HG03442 (cell line): ENCODE data around the gene DNAJC12.
"Not testable (repeated sequence)": the region's sequence is repeated elsewhere in the genome, so short reads cannot be mapped to it uniquely, and the experiment has no call there.

Experiments
- ATAC-seq: cut with Tn5 transposase; IDR thresholded peaks from one replicate; pipeline ENCODE4 v1.9.1; 2021; ENCODE audit warnings: mild to moderate bottlenecking, moderate library complexity; ENCODE audit not compliant: unreplicated experiment

The DNAJC12 gene

DNA sequence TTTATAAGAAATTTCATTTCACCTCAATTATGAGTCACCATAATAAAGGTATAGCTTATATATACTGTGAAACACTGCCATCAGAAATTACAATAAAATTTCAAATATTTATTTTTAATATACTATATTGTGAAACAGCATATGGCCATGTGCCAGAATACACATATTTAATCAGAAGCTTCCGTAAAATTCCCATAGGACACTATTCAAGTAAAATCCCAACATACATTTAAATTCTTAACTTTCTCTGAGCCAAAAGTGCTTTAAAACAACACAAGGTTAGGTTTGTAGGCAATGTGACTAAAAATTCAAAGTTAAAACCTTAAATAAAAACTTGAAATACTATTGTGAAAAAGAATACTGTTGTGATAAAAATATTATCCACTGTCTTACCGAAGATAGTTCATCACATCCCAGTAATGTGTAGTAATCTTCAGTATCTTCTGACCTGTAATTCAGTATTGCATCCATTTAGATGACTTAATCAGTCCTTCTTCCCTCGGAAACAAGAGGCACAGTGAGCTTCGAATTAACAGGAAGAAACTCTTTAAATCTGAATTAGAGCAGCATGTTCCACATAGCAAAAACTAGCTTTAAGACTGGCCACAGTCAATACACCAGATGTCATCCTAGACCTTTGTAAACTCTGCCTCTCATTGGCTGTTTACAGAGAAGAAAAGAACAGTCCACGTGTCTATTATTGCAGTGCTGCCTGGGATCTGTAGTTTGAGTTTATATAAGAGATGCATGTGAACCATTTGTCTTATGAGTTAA is at the start of gene DNAJC12:
DNAJC12 (minus strand) TSS at position 648 of the 774 bp plus-strand sequence; CDS start at position 471, 177 bp downstream.
- ATAC-seq = peak; percentile 90

DNA sequence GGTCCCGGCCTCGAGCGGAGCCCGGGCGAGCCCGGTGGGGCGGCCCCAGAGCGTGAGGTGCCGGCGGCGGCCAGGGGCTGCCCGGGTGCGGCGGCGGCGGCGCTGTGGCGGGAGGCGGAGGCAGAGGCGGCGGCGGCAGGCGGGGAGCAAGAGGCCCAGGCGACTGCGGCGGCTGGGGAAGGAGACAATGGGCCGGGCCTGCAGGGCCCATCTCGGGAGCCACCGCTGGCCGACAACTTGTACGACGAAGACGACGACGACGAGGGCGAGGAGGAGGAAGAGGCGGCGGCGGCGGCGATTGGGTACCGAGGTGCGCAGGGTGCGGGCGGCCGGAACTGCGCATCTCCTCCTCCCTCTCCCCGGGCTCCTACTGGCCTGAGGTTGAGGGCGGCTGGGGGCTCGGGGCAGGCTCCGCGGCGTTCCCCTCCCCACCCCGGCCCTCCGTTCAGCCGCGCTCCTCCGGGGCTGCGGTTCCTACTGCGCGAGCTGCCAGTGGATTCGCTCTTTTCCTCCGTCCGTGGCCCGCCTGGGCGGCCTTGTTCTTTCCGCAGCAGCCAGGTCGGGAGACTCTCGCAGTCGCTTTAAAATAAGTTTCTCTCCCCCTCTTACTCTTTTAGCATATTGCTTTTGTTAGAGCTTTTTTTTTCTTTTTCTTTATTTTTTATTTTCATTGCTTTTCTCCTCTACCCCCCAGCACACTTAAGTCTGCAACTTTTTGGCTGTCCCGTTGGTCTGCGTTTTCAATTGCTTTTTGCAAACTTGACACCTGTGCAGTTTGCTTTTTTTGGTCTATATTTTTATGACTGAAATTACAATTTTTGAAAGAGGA is 47.1 kb upstream of the DNAJC12 start:
- ATAC-seq = peak; percentile 58

DNA sequence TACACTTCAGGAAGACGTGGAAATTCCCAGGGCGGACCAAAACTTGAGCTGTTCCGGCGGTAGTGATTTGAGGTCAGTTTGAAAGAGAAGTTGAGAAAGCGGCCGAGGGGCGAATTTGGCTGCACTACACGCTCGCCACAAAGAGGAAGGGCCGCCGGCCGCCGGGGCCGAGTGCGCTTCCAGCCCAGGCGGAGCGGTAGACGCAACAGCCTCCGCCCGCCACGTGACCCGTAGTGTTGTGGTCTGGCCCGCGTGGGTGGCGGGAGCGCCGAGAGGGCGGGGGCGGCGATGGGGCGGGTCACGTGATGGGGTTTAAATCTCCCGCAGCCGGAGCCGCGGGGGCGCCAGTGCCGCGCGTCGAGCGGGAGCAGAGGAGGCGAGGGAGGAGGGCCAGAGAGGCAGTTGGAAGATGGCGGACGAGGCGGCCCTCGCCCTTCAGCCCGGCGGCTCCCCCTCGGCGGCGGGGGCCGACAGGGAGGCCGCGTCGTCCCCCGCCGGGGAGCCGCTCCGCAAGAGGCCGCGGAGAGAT is 46.4 kb upstream of the DNAJC12 start, which contains the start of gene SIRT1:
SIRT1 (plus strand) TSS at position 344 of the 529 bp plus-strand sequence; CDS start at position 410, 66 bp downstream.
- ATAC-seq = peak; percentile 82

DNA sequence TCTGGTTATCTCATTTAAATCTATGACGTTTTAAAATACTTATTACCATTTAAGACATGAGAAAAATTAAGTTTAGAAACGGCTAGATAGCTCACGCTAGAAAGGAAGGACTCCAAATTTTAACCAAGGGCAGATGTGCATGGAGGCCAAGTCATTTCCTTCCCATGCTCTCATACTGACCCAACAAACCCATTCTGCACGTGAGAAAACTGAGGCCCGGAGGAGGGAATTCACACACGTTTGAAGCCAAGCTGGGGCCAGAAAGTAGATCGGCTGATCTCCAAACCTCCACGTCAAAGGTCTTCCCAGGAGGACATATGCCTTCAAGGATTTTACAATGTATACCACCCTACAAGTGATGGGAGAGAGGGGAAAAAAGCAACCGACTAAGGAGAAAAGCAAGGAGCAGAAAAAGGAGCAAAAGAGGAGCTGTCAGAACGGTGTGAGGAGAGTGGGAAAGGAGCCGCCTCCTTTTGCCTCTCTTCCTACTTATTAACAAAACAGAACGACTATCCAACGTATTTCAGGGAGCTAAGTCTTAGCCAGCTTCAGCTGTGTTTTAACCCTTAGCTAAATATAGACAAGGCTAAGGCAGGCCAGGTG is 45.8 kb upstream of the DNAJC12 start:
- ATAC-seq = no peak

DNA sequence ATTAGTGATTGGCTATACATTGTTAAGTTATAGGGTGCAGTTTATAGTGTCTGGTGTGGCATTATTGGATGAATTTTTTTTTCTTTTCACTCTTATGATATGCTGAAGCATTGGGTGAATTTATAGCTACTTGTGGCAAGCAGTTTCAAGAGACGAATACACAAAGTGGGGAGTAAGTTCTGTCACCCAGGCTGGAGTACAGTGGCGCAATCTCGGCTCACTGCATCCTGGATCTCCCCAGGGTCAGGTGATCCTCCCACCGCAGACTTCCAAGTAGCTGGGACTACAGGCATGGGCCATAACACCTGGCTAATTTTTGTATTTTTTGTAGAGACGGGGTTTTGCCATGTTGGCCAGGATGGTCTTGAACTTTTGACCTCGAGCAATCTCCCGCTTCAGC is 40.1 kb upstream of the DNAJC12 start:
- ATAC-seq = no peak

DNA sequence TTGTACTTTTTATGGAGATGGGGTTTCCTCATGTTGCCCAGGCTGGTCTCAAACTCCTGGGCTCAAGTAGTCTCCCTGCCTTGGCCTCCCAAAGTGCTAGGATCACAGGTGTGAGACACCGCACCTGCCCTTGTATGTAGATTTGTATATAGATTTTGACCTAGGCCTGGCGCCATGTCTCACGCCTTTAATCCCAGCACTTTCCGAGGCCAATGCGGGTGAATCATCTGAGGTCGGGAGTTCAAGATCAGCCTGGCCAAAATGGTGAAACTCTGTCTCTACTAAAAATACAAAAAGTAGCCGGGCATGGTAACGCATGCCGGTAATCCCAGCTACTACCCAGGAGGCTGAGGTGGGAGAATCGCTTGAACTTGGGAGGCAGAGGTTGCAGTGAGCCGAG is 39.4 kb upstream of the DNAJC12 start:
- not testable (repeated sequence) for ATAC-seq

DNA sequence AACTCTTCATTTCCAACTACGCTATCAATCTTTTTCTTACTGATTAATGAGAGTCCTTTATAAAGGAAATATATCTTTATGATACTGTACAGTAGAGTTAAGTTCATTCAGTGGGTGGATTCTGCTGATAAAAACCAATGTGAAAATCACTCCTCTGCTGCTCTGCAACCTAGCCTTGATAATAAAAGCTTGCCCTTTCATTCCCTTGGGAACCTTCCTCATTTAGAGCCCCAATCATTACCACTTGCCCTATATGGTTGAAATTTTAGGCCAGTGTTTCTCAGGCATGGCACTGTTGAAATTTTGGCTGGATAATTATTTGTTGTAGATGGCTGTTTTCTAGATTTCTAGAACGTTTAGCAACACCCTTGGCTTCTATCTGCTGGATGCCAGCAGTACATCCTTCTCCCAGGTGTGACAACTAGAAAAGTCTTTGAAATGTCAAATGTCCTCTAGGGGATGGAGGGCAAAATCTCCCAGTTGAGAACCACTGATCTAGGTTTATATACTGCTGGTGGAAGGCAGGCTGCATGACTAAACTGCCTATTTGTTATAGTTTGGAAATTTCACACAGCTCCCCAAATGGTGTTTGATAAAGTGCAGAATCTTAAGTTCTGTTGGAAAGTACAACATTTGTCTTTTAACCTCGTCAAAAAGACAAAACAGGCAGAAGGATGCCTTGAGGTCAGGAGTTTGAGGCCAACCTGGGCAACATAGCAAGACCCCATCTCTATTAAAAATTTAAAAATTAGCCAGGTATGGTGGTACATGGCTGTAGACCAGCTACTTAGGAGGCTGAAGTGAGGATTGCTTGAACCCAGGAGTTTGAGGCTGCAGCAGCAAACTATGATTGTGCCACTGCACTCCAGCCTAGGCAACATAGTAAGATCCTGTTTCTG is 37.6 kb upstream of the DNAJC12 start:
- ATAC-seq = no peak

DNA sequence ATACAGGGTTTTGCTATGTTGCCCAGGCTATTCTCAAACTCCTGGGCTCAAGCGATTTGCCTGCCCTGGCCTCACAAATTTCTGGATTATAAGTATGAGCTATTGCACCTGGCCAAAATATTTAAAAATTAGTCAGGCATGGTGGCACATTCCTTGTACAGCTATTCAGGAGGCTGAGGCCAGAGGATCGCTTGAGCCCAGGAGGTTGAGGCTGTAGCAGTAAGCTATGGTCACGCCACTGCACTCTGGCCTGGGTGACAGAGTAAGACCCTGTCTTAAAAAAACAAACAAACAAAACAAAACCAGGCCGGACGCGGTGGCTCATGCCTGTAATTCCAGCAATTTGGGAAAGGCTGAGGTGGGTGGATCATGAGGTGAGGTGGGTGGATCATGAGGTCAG is 32.0 kb upstream of the DNAJC12 start:
- no peak for ATAC-seq

DNA sequence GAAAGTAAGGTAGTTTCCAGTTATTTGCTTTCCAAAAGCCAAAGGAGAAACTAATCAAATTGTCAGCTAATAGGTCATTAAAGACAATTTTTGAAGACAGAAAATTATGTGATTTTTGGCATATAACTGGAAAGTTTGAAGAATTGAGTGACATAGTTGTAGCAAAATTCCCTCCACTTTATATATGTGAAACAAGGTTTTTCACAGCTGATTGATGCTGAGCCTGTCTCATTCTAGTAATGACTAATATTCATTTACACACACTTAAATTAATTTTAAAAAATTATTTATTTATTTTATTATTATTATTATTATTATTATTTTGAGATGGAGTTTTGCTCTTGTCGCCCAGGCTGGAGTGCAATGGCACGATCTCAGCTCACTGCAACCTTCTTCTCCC is 30.1 kb upstream of the DNAJC12 start:
- ATAC-seq = no peak

DNA sequence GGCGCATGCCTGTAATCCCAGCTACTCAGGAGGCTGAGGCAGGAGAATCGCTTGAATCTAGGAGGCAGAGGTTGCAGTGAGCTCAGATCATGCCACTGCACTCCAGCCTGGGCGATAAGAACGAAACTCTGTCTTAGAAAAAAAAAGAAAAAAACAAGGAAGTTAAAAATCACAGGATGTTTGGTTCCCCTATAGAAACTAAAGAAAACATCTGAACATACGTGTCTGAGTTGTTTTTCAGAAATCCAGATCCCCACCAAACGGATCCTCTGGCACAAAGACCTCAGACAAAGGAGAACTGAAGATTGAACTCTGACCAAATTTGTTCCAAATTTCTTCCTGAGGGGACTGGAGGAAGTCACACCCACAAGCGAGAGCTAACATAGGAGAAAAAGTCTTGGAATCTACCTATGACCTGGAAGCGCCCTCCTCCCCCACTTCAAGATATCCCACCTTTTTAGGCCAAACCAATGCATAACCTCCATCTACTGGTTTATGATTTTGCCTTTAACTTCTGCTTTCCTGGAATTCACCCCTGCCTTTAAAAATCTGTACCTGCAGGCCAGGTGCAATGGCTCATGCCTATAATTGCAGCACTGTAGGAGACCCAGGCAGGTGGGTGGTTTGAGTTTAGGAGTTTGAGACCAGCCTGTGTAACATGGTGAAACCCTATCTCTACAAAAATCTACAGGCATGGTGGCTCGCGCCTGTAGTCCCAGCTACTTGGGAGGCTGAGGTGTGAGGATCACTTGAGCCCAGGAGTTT is 26.8 kb upstream of the DNAJC12 start:
- ATAC-seq = no peak

DNA sequence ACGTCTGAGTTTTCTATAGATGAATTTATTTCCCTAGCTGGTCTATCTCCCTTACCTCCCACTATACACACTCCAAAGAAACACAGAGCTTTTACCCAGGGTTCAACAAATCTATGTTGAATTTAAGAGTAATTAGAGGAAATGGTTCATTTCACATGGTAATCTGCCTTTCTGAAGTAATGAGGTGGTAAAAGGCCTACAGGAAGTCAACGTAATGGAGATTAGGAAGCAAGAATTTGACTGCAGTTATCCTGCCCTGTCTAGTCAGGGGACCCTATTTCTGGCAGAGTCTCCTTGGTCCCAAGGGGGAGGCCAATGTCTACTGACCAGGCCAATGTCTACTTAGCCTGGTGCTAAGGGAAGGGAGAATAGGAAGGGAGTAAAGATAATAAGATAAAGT is 25.1 kb upstream of the DNAJC12 start:
- ATAC-seq = no peak

DNA sequence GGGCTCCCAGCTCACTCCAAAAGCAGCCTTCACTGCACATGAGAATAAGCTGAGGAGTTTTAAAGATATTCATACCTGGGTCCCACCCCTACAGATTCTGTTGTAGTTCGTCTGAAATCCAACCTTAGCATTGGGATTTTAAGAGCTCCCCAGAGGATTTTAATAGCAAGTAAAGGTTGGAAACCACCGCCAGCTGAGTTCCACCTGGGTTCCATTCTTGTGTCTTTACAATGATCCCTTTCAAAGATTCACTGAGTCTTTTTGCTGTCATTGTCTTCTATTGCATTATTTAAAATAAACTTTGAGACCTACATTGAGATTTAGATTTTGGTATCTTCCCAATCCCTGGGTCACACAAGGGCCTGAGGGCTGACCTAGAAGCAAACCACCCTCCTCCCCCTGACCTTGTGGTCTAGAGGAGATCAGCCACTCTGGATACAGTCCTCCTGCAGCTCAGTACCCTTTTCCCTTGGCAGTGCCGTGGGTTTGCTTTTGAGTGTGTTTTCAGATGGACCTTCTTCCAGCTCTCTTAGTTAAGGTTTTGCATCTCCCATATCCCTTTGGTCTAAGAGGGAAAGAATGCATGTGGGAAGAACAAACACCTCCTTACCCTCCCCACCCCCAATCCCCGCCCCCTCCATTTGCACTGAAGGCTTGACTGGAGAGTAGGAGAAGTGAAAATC is 23.9 kb upstream of the DNAJC12 start:
- no peak for ATAC-seq

DNA sequence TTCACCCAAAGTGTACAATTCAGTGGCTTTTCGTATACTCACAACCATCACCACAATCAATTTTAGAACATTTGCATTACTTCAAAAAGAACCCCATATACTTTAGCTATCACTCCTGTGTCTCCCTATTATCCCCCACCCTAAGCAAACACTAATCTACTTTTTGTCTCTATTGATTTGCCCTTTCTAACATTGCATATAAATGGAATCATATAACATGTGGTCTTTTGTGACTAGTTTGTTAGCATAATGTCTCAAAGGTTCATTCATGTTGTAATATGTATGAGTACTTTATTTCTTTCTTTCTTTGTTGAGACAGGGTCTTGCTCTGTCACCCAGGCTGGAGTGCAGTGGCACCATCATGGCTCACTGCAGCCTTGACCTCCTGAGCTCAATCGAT is 21.0 kb upstream of the DNAJC12 start:
- no peak for ATAC-seq

DNA sequence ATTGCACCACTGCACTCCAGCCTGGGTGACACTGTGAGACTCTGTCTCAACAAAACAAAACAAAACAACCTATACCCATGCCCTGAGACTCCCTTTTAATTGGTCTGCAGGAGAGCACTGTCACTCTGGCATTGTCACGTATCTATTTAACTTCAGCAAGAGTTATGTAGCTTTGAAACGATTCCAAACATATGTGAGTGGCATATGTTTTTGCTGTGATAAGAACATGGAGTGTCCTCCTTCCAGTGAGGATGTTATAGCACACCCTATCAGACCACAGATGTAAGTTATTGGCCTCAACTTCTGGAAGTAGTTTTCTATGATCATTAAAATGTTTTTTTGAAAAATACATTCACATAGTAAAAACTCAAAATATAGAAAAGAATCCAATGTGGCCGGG is 15.5 kb upstream of the DNAJC12 start:
- no peak for ATAC-seq

DNA sequence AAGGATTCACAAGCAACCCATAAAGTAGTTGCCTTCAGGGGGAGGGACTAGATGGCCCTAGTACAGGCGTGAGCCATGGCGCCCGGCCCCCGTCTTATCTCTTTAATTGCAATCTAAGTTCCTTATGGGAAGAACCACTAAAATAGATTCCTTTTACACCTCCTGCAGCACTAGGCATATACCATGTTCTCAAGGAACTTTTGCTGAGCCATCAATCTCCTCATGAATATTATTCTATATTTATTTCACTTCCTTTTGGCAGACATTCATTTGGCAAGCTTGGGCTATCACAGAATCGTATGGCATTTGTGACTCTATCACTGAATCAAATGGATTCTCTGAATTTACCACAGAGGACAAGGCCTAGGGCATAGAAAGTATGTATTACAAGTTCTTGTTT is 14.8 kb upstream of the DNAJC12 start:
- no peak for ATAC-seq

DNA sequence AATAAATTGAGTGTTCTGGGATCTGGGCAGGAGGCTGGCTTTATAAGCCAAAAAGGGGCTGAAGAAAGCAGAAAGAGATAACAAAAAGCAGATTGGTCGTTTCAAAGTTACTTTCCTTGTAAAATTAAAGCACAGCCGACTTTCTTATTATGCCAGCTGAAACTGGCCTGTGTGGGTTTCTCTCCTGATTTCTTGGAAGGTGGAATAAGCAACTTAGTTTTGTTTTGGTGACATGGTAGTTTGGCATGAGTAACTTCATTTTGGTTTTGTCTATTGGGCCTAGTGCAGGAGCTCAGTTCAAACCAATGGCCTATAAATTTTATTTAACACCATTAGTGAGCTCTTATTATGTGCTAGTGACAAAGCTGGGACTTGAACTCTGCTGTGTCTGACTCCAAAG is 13.2 kb upstream of the DNAJC12 start:
- no peak for ATAC-seq

DNA sequence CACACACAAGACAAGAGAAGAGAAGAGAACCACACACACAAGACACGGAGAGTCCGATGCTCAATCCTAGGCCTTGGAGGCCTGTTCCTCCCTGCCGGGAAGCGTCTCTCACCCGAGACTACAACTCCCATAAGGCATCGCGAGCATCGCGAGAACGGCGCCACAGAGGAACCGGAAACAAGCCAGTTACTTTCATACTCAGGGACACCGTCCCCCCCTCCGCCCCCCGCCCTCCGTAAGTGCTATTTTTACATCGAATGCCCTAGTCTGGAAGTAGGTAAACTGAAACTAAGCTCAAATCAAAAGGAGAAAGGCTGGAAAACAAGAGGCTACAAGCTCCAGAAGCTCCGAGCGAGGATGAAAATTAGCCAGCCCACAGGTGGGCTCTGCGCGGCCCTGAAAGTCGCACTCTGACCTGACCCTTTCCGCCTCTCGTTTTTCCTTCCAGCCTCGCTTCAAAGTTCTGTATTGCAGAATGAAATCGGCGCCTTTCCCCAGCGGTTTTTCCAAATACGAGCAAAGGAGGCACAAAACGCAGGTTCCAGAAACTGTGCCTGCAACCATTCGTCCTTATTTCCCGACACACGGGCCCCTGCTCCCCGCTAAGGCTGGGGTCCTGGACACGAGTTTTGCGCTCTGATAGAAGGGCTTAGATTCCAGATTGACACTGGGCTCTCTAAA is 11.5 kb upstream of the DNAJC12 start:
- peak; percentile 97 for ATAC-seq

DNA sequence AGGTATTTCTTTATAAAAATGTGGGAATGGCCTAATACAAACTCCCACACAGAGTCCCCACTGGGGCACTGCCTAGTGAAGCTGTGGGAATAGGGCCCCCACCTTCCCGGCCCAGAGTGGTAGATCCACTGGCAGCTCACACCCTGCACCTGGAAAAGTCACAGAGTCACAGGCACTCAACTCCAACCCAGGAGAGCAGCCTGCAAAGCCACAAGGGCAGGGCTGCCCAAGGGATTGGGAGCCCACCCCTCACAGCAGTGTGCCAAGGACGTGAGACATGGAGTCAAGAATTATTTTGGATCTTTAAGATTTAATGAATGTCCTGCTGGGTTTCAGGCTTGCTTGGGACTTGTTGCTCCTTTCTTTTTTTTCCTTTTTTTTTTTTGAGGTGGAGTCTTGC is 5.3 kb upstream of the DNAJC12 start:
- no peak for ATAC-seq
